CD4-positive, alpha-beta T cell (primary cell): ENCODE data around the gene GDF15. TPM values are rescaled to one million over a fixed set of nuclear protein-coding genes. Genes with fewer than 3 reads are reported as not detected.

ENCODE experiments used
- ATAC-seq: fragments of 200-7000 bp; cut with Tn5 transposase; one replicate; pipeline ENCODE4 v1.10.0; 2022; ENCODE audit warnings: mild to moderate bottlenecking; ENCODE audit not compliant: poor library complexity
- CTCF ChIA-PET: fragments of 350-600 bp; sonication (Branson Sonifier 250); formaldehyde crosslinking; loops from one replicate; lab custom pipeline; 2021; ENCODE audit warnings: antibody characterized with exemption, inconsistent platforms; lab: Charles Lee
- POLR2A ChIA-PET: fragments of 350-600 bp; sonication (Branson Sonifier 250); formaldehyde crosslinking; loops from one replicate; lab custom pipeline; 2021; ENCODE audit warnings: antibody characterized with exemption, inconsistent platforms; lab: Charles Lee
- DNase-seq, 14 experiments: peaks; one replicate each; pipeline ENCODE4 v3.0.0-alpha.2; 2013 to 2020; ENCODE audit warnings: mixed read lengths in 2 of 14
- H3K27ac ChIP-seq, 2 donors: one replicate each; pipeline versions ENCODE4 v1.5.1 to v1.7.0; 2013; ENCODE audit warnings: low read length in 2 of 2, low read depth in 1 of 2, mild to moderate bottlenecking in 1 of 2
- H3K27me3 ChIP-seq, 2 experiments: 1 replicate in 1 of 2; 2 replicates in 1 of 2; pipeline versions ENCODE4 v1.6.1 to v1.7.0; 2013; ENCODE audit warnings: low read length in 2 of 2, control low read depth in 1 of 2, mild to moderate bottlenecking in 1 of 2, moderate library complexity in 1 of 2; ENCODE audit not compliant: insufficient read depth in 2 of 2, control insufficient read depth in 1 of 2
- H3K36me3 ChIP-seq: one replicate; pipeline ENCODE4 v1.6.1; 2013; ENCODE audit warnings: low read length, control low read depth; ENCODE audit not compliant: insufficient read depth
- H3K4me1 ChIP-seq: one replicate; pipeline ENCODE4 v1.6.1; 2013; ENCODE audit warnings: low read length, control low read depth; ENCODE audit not compliant: insufficient read depth
- H3K4me3 ChIP-seq: one replicate; pipeline ENCODE4 v1.5.1; 2013; ENCODE audit warnings: mild to moderate bottlenecking, low read length, moderate library complexity
- H3K9me3 ChIP-seq, 2 experiments: 1 replicate in 1 of 2; 2 replicates in 1 of 2; pipeline versions ENCODE4 v1.6.1 to v1.7.0; 2013; ENCODE audit warnings: low read length in 2 of 2, mild to moderate bottlenecking in 2 of 2, control low read depth in 1 of 2, moderate library complexity in 1 of 2; ENCODE audit not compliant: control insufficient read depth in 1 of 2, insufficient read depth in 1 of 2
- H3K27ac Mint-ChIP-seq: one replicate; pipeline ENCODE4 v1.8.0; 2020; ENCODE audit warnings: mixed read lengths
- H3K27me3 Mint-ChIP-seq: one replicate; pipeline ENCODE4 v1.8.0; 2021; ENCODE audit warnings: mixed read lengths
- H3K36me3 Mint-ChIP-seq: one replicate; pipeline ENCODE4 v1.8.0; 2021; ENCODE audit warnings: low read depth, mixed read lengths
- H3K4me1 Mint-ChIP-seq: one replicate; pipeline ENCODE4 v1.8.0; 2021; ENCODE audit warnings: low read depth, mixed read lengths
- H3K4me3 Mint-ChIP-seq: one replicate; pipeline ENCODE4 v1.8.0; 2020; ENCODE audit warnings: mild to moderate bottlenecking, mixed read lengths
- H3K9me3 Mint-ChIP-seq: one replicate; pipeline ENCODE4 v1.8.0; 2020; ENCODE audit warnings: mixed read lengths
- intact Hi-C, 2 experiments: fragments of 100-400 bp; cut with DNase I in 1 of 2; cut with micrococcal nuclease in 1 of 2; formaldehyde crosslinking; loops; one replicate each; pipeline versions ENCODE4 v1.15.1 to v1.9.0; 2023 to 2025; cut with DNase I, micrococcal nuclease
- microRNA-seq: library from miRNA; unstranded; fragments of <30 nt; microRNA quantifications from one replicate; pipeline ENCODE4 v1.2.0, GENCODE V29; 2021; ENCODE audit warnings: borderline microRNAs expressed, borderline replicate concordance
- total RNA-seq, 174 experiments: library from RNA in 2 of 174; stranded (reverse) in 2 of 174; gene quantifications; one replicate each; pipeline ENCODE4 v1.2.3 and lab custom pipeline; 2021 to 2026
- TF ChIP-seq, protein P1 (sequence below): fragments of 200-600 bp; IDR thresholded peaks from one replicate; pipeline ENCODE4 v1.8.0; 2022; ENCODE audit warnings: antibody characterized with exemption, mild to moderate bottlenecking

Gene GDF15
- total RNA-seq, 2 experiments from 2014 or later: not detected

DNA sequence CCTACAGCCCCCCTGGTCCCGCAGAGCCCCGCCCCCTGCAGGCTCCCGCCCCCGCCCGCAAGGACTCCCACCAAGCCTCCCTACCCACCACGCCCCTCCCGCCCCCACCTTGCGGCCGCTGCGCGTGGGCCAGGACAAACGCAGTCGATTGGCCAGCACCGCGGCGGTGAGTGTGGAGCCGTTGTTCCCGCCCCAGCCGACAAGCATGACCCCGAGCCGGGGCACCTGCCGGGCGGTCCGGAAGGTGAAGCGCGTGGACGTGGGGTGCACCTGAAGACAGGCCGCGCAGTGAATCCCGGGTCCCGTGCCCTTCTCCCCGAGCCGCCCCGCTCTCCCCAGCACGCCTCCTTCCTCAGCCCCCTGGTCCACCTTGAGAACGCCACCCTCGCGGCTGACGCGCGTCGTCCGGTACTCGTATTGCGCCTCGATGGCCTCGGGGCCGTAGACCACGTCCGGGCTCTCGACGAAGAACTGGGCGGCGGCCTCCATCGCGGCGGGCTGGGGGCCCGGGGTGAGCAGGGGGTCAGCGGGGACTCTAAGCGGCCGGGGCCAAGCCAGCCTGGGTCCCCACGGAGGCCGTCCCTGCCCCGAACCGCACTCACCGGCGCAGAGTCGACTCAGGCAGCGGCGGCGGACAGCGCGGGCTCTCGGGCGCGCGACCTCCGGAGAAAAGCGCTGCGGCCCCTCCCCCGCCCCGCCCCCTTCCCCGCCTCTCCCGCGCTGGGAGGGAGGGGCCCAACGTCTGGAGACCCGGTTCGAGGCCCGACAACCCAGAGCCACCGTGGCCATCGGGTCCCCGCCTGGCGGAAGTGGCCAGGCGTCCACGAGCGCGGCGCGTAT lies 51.8 kb downstream of the GDF15 start, which contains the start of gene ISYNA1:
Gene ISYNA1, minus strand, starts transcription at position 643 of the 840 bp plus-strand sequence. Its CDS starts 154 bp downstream, at position 489.
- peaks cover 53% of the 10 kb centered on the region for H3K4me1 ChIP-seq
- ChIA-PET CTCF (interaction anchor here (1.9 kb wide), 1 partner anchor 13 kb away, joined by 4 read pairs; no protein-coding TSS in a partner anchor), POLR2A (interaction anchor here (0.5 to 1.1 kb wide), 6 partner anchors 9 to 482 kb away, joined by 3 to 7 read pairs (median 4); partner anchors contain the start of genes COPE, DDX49, JUND and SSBP4)
- intact Hi-C loops: no loop called here
- H3K4me3 ChIP-seq: peak within 1 kb of the TSS; percentile 68
- peak within 1 kb of the TSS; percentile 81 for H3K27ac Mint-ChIP-seq
- peaks cover 0 to 8% of the 10 kb centered on the region in 2 experiments for H3K9me3 ChIP-seq
- no peak within 1 kb of the TSS for H3K27ac ChIP-seq
- H3K27me3 Mint-ChIP-seq: no peaks in the 10 kb centered on the region
- H3K27me3 ChIP-seq: no peaks in the 10 kb centered on the region
- peak in 11 of 14 experiments; percentile 40 to 77 (median 47) for DNase-seq
- H3K9me3 Mint-ChIP-seq: no peaks in the 10 kb centered on the region
- peak; percentile 24 for ATAC-seq
- H3K4me1 Mint-ChIP-seq: peaks cover 41% of the 10 kb centered on the region
- H3K4me3 Mint-ChIP-seq: peak within 1 kb of the TSS; percentile 84
- H3K36me3 ChIP-seq: peaks cover 5% of the 10 kb centered on the region
- TF ChIP-seq, protein P1, sequence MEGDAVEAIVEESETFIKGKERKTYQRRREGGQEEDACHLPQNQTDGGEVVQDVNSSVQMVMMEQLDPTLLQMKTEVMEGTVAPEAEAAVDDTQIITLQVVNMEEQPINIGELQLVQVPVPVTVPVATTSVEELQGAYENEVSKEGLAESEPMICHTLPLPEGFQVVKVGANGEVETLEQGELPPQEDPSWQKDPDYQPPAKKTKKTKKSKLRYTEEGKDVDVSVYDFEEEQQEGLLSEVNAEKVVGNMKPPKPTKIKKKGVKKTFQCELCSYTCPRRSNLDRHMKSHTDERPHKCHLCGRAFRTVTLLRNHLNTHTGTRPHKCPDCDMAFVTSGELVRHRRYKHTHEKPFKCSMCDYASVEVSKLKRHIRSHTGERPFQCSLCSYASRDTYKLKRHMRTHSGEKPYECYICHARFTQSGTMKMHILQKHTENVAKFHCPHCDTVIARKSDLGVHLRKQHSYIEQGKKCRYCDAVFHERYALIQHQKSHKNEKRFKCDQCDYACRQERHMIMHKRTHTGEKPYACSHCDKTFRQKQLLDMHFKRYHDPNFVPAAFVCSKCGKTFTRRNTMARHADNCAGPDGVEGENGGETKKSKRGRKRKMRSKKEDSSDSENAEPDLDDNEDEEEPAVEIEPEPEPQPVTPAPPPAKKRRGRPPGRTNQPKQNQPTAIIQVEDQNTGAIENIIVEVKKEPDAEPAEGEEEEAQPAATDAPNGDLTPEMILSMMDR: no peak
- H3K36me3 Mint-ChIP-seq: peaks cover 9% of the 10 kb centered on the region

DNA sequence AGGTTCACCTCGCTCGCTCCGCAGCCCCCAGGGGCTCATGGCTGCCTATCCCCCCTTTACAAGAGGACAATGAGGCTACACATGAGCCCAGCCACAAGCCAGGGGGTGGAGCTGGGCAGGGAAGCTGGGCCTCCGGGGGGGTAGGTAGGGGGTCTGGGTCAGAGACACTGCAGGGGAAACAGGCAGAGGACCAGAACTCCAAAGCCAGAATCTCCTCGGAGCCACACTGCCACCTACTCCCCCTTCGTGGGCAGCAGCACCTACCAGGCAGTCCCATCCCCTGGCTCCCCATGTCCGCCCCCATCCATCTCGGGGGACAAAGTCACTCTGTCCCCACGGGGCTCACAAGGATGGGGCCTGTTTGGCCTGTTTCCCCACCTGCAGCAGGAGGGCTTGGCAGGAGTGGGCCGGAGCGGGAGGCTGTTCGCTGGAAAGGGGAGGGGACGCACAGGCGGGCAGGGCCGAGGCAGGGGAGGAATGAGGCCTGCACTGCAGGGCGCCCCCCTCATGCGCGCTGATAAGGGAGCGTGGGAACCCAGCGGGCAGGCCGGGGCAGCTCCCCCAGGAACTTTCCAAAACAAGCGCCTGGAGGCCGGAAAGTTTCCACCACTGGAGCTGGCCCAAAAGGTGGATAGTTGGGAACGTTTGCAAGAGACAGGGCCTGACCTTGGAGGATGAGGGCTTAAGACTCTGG lies 52.5 kb downstream of the GDF15 start:
- H3K27ac ChIP-seq: no peak overlapping the region
- Mint-ChIP-seq H3K27ac (no peak overlapping the region), H3K27me3 (no peaks in the 10 kb centered on the region), H3K36me3 (peaks cover 11% of the 10 kb centered on the region), H3K9me3 (no peaks in the 10 kb centered on the region), H3K4me1 (peaks cover 41% of the 10 kb centered on the region), H3K4me3 (peak overlapping the region; percentile 71)
- ChIA-PET CTCF (interaction anchor here (1.1 to 3.1 kb wide), 2 partner anchors 20 to 50 kb away, joined by 3 to 10 read pairs; partner anchors contain the start of gene SSBP4), POLR2A (interaction anchor here (0.6 kb wide), 1 partner anchor 263 kb away, joined by 5 read pairs; no protein-coding TSS in a partner anchor)
- peak overlapping the region; percentile 68 for H3K4me3 ChIP-seq
- peaks cover 0 to 8% of the 10 kb centered on the region in 2 experiments for H3K9me3 ChIP-seq
- H3K36me3 ChIP-seq: peaks cover 6% of the 10 kb centered on the region
- DNase-seq: peak in 1 of 14 experiments; percentile 58
- no peak for ATAC-seq
- peaks cover 52% of the 10 kb centered on the region for H3K4me1 ChIP-seq
- intact Hi-C loops: no loop called here
- TF ChIP-seq, protein P1: no peak
- H3K27me3 ChIP-seq: no peaks in the 10 kb centered on the region

Small RNA genes lying within 50 kb of the gene (microRNA-seq; reads per million reads assigned to microRNA genes)
- not detected for gene MIR3189

Other genes starting within 250 kb of the GDF15 start
- gene PIK3R2, start 233.0 kb upstream of the GDF15 start, total RNA-seq: 1 to 10 TPM; 4.6 to 5.6 TPM
- 10 to 100 TPM; 10.6 to 10.7 TPM for gene IFI30, start 212.3 kb upstream of the GDF15 start, total RNA-seq
- gene MPV17L2, start 192.9 kb upstream of the GDF15 start, total RNA-seq: 1 to 10 TPM; 2.8 to 3.9 TPM
- 10 to 100 TPM; 28.9 to 31.2 TPM for gene RAB3A, start 182.1 kb upstream of the GDF15 start, total RNA-seq
- not detected for gene PDE4C, start 159.7 kb upstream of the GDF15 start, total RNA-seq
- gene IQCN, start 111.7 kb upstream of the GDF15 start, total RNA-seq: 10 to 100 TPM; 18.1 to 18.7 TPM
- 1,000 to 10,000 TPM; 1,827 to 1,976 TPM for gene JUND, start 104.5 kb upstream of the GDF15 start, total RNA-seq
- 10 to 100 TPM; 40.2 to 47.4 TPM for gene LSM4, start 63.1 kb upstream of the GDF15 start, total RNA-seq
- gene PGPEP1, start 45.6 kb upstream of the GDF15 start, total RNA-seq: 10 to 100 TPM; 24.4 to 25.9 TPM
- gene LRRC25, start 11.5 kb downstream of the GDF15 start, total RNA-seq: under 1 TPM; 0.82 to 0.92 TPM
- 10 to 100 TPM; 44.0 to 50.9 TPM for gene SSBP4, start 33.2 kb downstream of the GDF15 start, total RNA-seq
- 10 to 100 TPM; 34.1 to 41.3 TPM for gene ISYNA1, start 52.0 kb downstream of the GDF15 start, total RNA-seq
- gene ELL, start 135.9 kb downstream of the GDF15 start, total RNA-seq: 10 to 100 TPM; 46.2 to 46.8 TPM
- 100 to 1,000 TPM; 147 to 152 TPM for gene FKBP8, start 157.4 kb downstream of the GDF15 start, total RNA-seq
- 10 to 100 TPM; 64.2 to 66.9 TPM for gene KXD1, start 171.7 kb downstream of the GDF15 start, total RNA-seq
- 1,000 to 10,000 TPM; 2,255 to 2,378 TPM for gene UBA52, start 185.7 kb downstream of the GDF15 start, total RNA-seq
- gene REX1BD, start 202.6 kb downstream of the GDF15 start, total RNA-seq: 10 to 100 TPM; 88.4 to 88.9 TPM
- not detected for gene CRLF1, start 220.6 kb downstream of the GDF15 start, total RNA-seq
- gene TMEM59L, start 226.7 kb downstream of the GDF15 start, total RNA-seq: under 1 TPM; 0.25 to 0.27 TPM